Measurements from ENCODE around the gene FAM9A. TPM values are rescaled to one million over a fixed set of nuclear protein-coding genes. Genes with fewer than 3 reads are reported as not detected.
"Not testable (repeated sequence)": the region's sequence is repeated elsewhere in the genome, so short reads cannot be mapped to it uniquely, and the experiment has no call there.

FAM9A gene
- total RNA-seq, 2 donors from 2014 or later, result not detected

DNA sequence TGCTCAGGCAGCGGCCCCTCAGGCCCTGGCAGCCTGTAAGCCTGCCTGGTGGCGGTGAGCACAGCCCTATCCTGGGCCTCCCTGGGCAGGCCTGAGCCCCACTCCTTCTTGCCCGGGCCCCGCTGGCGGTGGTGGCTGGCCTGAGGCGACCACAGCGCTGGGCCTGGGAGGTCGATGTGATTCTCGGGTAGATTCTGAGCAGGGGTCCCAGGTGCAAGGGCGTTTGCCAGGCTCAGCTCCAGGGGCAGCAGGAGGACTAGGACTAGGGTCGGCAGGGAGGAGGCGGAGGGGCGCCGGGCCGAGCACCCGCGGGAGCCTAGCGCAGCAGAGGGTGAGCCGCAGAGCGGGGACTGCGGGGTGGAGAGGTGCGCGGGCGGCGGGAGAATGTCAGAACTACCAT lies 17.0 kb downstream of the FAM9A start:
- Mint-ChIP-seq H3K4me3 (no peak overlapping the region), H3K9me3 (no peaks in the 10 kb centered on the region), H3K36me3 (ENCODE audit: insufficient read depth in 2 of 2) (no peaks in the 10 kb centered on the region), H3K27me3 (ENCODE audit: low read depth) (peaks cover 9% of the 10 kb centered on the region), H3K4me1 (ENCODE audit: low read depth) (no peaks in the 10 kb centered on the region), H3K27ac (no peak overlapping the region)
- DNase-seq, result no peak
- ATAC-seq (replicated peaks in 1 of 2), result no peak

DNA sequence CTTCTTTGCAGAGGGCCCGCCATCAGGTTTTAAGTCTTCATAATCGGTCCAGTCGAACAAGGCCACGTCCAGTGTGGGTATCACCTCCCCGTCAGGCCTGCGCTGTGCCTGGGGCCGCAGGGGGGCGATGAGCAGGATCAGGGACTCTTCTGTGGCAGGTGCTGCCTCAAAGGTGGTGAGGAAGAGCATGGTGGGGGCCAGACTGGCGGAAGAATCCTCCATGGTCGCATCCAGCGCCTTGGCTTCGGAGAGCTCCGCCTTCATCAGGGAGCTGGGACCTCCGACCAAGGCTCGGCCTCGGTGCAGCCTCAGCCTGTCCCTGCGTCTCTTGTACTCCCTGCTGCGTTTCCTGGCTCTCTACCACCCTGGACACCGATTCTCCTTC lies 17.5 kb downstream of the FAM9A start:
- Mint-ChIP-seq H3K27ac (no peak overlapping the region), H3K36me3 (ENCODE audit: insufficient read depth in 2 of 2) (no peaks in the 10 kb centered on the region), H3K4me3 (peak overlapping the region; percentile 36 to 49), H3K4me1 (ENCODE audit: low read depth) (no peaks in the 10 kb centered on the region), H3K9me3 (no peaks in the 10 kb centered on the region), H3K27me3 (ENCODE audit: low read depth) (peaks cover 9% of the 10 kb centered on the region)
- no peak for ATAC-seq (replicated peaks in 1 of 2)
- no peak for DNase-seq

DNA sequence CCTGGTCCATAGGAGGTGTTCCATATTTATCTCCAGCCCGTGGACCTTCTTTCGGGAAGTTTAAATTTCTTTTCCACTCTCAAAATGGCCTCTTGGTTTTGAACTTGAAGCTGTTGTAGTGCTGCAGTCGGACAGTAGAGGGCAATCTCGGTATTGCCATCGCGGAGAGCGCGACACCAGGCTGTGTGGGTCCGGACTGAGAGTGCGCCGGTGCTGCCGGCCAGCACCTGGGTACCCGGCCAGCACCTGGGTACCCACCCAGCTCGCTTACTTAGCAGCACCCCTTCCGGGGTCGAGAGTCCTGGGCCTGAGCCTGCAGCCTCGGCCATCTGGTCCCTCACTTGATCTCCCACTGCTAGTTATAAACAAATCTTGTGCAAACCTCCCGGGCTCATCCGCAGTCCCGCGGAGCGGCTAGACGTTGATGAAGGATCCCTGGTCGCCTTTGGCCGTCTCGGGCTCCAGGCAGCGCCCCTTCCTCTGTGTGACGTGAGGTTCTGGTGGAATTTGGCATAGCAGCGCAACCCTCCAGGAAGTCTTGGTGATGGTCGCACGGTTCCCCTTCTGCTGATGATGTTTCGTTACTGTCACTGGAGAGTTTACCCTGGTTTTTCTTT lies 18.0 kb downstream of the FAM9A start:
- Mint-ChIP-seq H3K4me3 (peak overlapping the region; percentile 36 to 49), H3K36me3 (ENCODE audit: insufficient read depth in 2 of 2) (no peaks in the 10 kb centered on the region), H3K27ac (no peak overlapping the region), H3K27me3 (ENCODE audit: low read depth) (peaks cover 9% of the 10 kb centered on the region), H3K9me3 (no peaks in the 10 kb centered on the region), H3K4me1 (ENCODE audit: low read depth) (no peaks in the 10 kb centered on the region)
- DNase-seq, result peak; percentile 22 to 37
- ATAC-seq (replicated peaks in 1 of 2), result peak in 1 of 2 donors; percentile 71

DNA sequence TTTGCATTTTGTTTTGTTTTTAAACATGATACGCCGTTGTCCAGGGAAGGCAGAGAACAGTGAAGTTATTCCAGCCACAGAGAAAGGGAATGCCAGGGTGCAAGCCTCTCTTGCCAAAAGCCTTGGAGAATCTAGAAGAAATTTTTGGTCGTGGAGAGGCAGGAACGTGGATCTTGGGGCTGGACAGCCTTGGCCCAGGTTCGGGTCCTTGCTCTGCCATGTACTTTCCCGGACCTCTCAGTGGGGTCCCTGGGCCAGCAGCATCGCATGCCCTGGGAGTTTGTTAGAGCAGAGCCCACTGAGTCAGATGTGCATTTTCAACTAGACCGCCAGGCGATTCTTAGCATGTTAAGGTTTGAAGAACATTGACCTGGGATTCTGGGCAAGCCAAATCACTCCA lies 18.6 kb downstream of the FAM9A start:
- no peak for DNase-seq
- no peaks in the 10 kb centered on the region for H3K4me1 Mint-ChIP-seq (ENCODE audit: low read depth)
- no peaks in the 10 kb centered on the region for H3K9me3 Mint-ChIP-seq
- no peak overlapping the region for H3K4me3 Mint-ChIP-seq
- H3K27ac Mint-ChIP-seq, result no peak overlapping the region
- ATAC-seq (replicated peaks in 1 of 2), result no peak
- peaks cover 8% of the 10 kb centered on the region for H3K27me3 Mint-ChIP-seq (ENCODE audit: low read depth)
- no peaks in the 10 kb centered on the region for H3K36me3 Mint-ChIP-seq (ENCODE audit: insufficient read depth in 2 of 2)

DNA sequence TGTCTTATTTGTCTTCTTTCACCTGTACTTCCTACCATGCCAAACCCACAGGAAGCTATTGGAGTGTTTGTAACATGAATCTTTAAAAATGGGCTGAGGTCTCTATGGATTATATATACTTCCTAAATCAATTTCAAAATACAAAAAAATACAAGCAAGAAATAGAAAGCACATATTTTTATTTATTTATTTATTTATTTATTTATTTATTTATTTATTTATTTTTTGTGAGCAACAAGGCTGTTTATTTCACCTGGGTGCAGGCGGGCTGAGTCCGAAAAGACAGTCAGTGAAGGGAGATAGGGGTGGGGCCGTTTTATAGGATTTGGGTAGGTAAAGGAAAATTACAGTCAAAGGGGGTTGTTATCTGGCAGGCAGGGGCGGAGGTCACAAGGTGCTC lies 19.3 kb downstream of the FAM9A start:
- not testable (repeated sequence) for H3K27ac Mint-ChIP-seq

DNA sequence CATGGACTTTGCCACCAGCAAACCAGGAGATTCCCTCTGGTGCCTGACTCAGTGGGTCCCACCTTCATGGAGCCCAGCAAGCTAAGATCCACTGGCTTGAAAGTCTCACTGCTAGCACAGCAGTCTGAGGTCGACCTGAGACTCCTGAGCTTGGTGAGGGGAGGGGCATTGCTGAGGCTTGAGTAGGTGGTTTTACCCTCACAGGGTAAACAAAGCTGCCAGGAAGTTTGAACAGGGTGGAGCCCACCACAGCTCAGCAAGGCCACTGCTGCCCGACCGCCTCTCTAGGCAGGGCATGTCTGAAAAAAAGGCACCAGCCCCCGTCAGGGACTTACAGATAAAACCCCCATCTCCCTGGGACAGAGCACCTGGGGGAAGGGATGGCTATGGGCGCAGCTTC lies 28.1 kb downstream of the FAM9A start:
- no peak for ATAC-seq (replicated peaks in 1 of 2)

More for the DNA sequence above, 19.3 kb downstream of the FAM9A start:
- DNase-seq; H3K4me1 Mint-ChIP-seq (ENCODE audit: low read depth); H3K27me3 Mint-ChIP-seq (ENCODE audit: low read depth); H3K4me3 Mint-ChIP-seq; H3K9me3 Mint-ChIP-seq; ATAC-seq (replicated peaks in 1 of 2); H3K36me3 Mint-ChIP-seq (ENCODE audit: insufficient read depth in 2 of 2): not testable (repeated sequence)

DNA sequence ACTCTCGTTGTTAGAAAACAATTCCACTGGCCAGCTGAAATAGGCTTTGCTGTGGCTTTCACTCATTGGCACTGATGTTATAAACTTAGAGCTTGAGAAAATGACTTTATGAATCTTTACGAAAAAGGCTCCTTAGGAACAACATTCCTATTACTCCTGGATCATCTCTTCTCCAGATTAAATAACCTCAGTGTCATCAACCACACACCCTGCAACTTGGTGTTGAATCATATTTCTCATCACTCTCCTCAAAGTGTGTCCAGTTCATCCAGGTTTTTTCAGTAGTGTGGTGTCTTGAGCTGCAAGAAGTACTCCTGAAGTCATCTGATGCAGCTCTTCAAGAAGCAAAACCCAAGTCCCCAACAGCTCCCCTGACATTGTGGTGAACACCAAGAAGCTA lies 41.2 kb downstream of the FAM9A start:
- Mint-ChIP-seq H3K9me3 (peaks cover 0 to 4% of the 10 kb centered on the region in 2 donors), H3K4me1 (ENCODE audit: low read depth) (no peaks in the 10 kb centered on the region), H3K36me3 (ENCODE audit: insufficient read depth in 2 of 2) (peaks cover 0 to 2% of the 10 kb centered on the region in 2 donors), H3K27me3 (ENCODE audit: low read depth) (peaks cover 21% of the 10 kb centered on the region), H3K4me3 (no peak overlapping the region), H3K27ac (no peak overlapping the region)
- DNase-seq (no peak), ATAC-seq (replicated peaks in 1 of 2) (no peak)

More for the DNA sequence above, 28.1 kb downstream of the FAM9A start:
- peaks cover 20% of the 10 kb centered on the region for H3K27me3 Mint-ChIP-seq (ENCODE audit: low read depth)
- H3K4me1 Mint-ChIP-seq (ENCODE audit: low read depth), result no peaks in the 10 kb centered on the region
- H3K27ac Mint-ChIP-seq, result no peak overlapping the region
- H3K36me3 Mint-ChIP-seq (ENCODE audit: insufficient read depth in 2 of 2), result no peaks in the 10 kb centered on the region
- peaks cover 0 to 1% of the 10 kb centered on the region in 2 donors for H3K9me3 Mint-ChIP-seq
- no peak overlapping the region for H3K4me3 Mint-ChIP-seq
- DNase-seq, result no peak

DNA sequence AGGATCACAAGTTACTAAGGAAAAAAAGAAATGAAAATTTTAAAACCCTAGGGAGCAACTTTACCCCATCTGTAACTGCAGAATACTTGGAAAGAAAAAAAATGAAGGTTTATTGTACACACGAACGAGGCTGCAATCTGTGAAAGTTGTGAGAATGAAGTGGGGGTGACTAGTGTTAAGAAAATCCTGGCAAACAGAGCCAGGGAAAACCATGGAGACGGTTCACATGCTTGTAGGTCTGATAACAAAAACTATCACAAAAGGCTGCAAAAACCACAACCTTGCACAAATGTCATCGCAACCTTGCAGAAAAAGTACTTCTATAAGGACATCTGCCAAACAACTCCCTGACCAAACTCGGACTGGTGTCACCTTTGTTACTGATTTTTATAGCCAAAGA lies 42.5 kb downstream of the FAM9A start:
- not testable (repeated sequence) for H3K9me3 Mint-ChIP-seq; H3K4me1 Mint-ChIP-seq (ENCODE audit: low read depth); DNase-seq; H3K4me3 Mint-ChIP-seq; H3K27ac Mint-ChIP-seq; ATAC-seq (replicated peaks in 1 of 2); H3K36me3 Mint-ChIP-seq (ENCODE audit: insufficient read depth in 2 of 2)
- H3K27me3 Mint-ChIP-seq (ENCODE audit: low read depth), result peaks cover 15% of the 10 kb centered on the region

DNA sequence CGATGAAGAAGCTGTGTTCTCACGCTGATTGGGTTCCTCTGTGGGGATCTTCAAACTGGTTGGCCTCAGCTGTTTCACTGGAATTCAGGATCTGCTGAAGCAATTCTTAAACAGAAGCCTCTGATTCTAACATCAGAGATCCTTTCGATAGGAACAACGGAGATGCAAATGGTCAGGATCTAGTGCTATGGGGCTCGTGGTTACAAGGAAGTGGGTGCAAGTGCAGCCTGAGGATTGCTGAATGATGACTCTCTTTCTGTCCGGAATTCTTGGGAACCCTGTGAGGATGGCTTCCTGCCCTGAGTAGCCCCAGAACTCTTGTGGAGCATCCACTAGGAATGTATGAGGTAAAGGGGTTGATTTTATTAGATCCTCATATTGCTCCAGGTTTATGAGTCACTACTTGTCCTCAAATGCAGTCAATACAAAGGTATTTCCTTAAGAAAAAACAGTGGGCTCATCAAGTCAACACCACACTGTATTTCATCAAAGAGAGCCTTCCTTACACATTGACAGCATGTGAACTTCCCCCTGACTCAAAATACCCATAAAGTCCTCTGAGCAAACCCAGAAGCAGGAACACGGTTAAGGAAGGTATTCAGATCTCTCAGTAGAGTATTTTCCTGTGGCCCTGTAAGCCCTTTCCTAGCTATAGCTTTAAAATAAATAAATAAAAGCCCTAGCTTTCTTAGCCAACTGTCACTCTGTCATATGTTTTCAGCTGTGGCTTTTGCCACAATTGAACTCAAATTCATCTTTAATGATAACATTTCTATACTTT lies 43.4 kb downstream of the FAM9A start:
- not testable (repeated sequence) for H3K4me1 Mint-ChIP-seq (ENCODE audit: low read depth); H3K9me3 Mint-ChIP-seq; H3K27ac Mint-ChIP-seq; H3K27me3 Mint-ChIP-seq (ENCODE audit: low read depth); H3K4me3 Mint-ChIP-seq; DNase-seq; ATAC-seq (replicated peaks in 1 of 2); H3K36me3 Mint-ChIP-seq (ENCODE audit: insufficient read depth in 2 of 2)

DNA sequence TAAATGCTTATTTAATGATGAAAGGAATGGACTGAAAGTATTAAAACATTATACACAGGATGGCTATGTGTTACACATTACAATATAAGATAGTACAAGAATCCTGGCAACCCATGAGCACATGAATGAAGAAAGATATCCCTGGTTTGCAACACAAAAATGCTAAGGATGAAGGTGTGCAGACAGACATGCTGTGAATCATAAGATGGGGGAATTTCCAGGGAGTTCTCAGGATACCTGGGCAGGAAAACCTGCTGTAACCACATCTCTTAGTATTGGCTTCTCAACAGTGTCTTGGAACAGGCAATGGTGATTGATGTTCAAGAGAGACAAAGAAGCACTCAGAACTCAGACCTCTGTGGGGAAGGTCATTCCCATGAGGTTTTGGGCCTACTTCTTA lies 45.4 kb downstream of the FAM9A start:
- DNase-seq (no peak), ATAC-seq (replicated peaks in 1 of 2) (no peak)
- Mint-ChIP-seq H3K36me3 (ENCODE audit: insufficient read depth in 2 of 2) (peaks cover 0 to 2% of the 10 kb centered on the region in 2 donors), H3K27ac (no peak overlapping the region), H3K4me3 (no peak overlapping the region), H3K4me1 (ENCODE audit: low read depth) (no peaks in the 10 kb centered on the region), H3K27me3 (ENCODE audit: low read depth) (no peaks in the 10 kb centered on the region), H3K9me3 (peaks cover 0 to 4% of the 10 kb centered on the region in 2 donors)

DNA sequence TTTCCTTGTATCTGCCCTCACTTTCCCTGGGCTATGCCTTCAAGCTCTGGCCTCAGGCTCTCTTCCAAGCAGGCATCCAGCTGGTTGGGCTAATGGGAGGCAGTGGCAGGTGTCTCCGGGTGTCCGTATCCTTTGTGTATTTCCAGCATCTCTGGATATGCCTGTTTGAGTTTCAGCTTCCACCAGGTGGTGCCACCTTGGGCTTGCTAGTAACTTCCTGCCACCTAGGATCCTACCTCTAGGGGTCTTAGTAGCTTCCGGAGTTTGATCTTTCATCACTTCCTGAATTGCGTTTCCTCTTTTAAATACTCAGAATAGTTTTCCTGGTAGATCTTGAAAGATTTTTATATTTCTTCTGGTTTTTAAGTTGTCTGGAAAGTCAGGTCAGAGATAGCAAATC lies 46.1 kb downstream of the FAM9A start:
- no peaks in the 10 kb centered on the region for H3K4me1 Mint-ChIP-seq (ENCODE audit: low read depth)
- peaks cover 0 to 2% of the 10 kb centered on the region in 2 donors for H3K36me3 Mint-ChIP-seq (ENCODE audit: insufficient read depth in 2 of 2)
- no peak overlapping the region for H3K4me3 Mint-ChIP-seq
- no peaks in the 10 kb centered on the region for H3K27me3 Mint-ChIP-seq (ENCODE audit: low read depth)
- no peak for DNase-seq
- no peak for ATAC-seq (replicated peaks in 1 of 2)
- peaks cover 0 to 4% of the 10 kb centered on the region in 2 donors for H3K9me3 Mint-ChIP-seq
- H3K27ac Mint-ChIP-seq, result no peak overlapping the region

DNA sequence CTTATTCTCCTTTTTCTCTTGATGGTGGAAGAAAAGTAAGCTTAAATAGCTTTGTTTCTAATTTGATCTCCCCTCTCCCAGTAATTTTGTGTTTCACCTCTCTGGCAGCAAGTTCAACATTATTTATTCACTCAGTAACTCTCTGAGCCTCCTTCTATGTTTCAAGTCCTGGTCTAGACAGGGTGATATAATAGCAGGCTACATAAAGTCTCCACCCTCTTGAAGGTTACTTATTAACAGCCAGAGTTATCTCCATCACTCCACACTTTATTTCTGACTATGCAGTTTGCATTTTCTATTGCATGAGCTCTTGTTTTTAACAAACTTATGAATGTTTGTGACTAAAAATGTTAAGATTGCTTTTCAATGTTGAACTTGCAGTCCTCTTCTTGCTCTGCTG lies 51.5 kb downstream of the FAM9A start:
- Mint-ChIP-seq H3K27ac (no peak overlapping the region), H3K4me3 (no peak overlapping the region), H3K4me1 (ENCODE audit: low read depth) (no peaks in the 10 kb centered on the region), H3K27me3 (ENCODE audit: low read depth) (peaks cover 14% of the 10 kb centered on the region), H3K36me3 (ENCODE audit: insufficient read depth in 2 of 2) (no peaks in the 10 kb centered on the region), H3K9me3 (no peaks in the 10 kb centered on the region)
- ATAC-seq (replicated peaks in 1 of 2) (no peak), DNase-seq (no peak)

DNA sequence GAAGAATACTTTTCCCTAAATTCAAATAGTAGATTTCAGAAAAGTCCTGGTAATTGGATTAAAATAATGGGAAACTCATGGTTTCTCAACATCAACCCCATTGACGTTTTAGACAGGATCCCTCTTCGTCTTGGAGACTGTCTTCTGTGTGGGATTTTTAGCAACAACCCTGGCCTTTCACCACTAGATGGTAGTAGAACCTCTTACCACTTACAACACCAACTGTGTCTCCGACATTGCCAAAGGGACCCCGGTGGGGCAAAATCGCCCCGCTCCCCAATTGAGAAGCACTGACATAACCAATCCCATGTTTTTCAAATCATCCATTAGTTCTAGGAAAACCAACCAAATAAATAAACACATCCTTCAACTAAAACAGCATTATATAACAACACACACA lies 52.3 kb downstream of the FAM9A start:
- no peak for ATAC-seq (replicated peaks in 1 of 2)
- Mint-ChIP-seq H3K4me3 (no peak overlapping the region), H3K27me3 (ENCODE audit: low read depth) (peaks cover 14% of the 10 kb centered on the region), H3K9me3 (no peaks in the 10 kb centered on the region), H3K4me1 (ENCODE audit: low read depth) (no peaks in the 10 kb centered on the region), H3K36me3 (ENCODE audit: insufficient read depth in 2 of 2) (no peaks in the 10 kb centered on the region), H3K27ac (no peak overlapping the region)
- DNase-seq, result no peak
